GM23248 (cell line): Measurements from ENCODE around the gene SMCO2. TPM values are rescaled to one million over a fixed set of nuclear protein-coding genes. Genes with fewer than 3 reads are reported as not detected.

Experiments
- DNase-seq: peaks from one replicate; pipeline ENCODE4 v3.0.0-alpha.2; 2015
- H2AFZ ChIP-seq: fragments of 200-600 bp; sonication (generic); 2 replicates; pipeline ENCODE4 v1.6.1; 2016; ENCODE audit warnings: antibody characterized with exemption
- H3F3A ChIP-seq: fragments of 200-600 bp; sonication (generic); 2 replicates; pipeline ENCODE4 v1.6.1; 2016; ENCODE audit warnings: mild to moderate bottlenecking, antibody characterized with exemption, mixed run types; ENCODE audit not compliant: insufficient read depth
- H3K27ac ChIP-seq: fragments of 200-600 bp; sonication (generic); 2 replicates; pipeline ENCODE4 v1.5.1; 2016; ENCODE audit warnings: mild to moderate bottlenecking
- H3K27me3 ChIP-seq: fragments of 200-600 bp; sonication (generic); replicated peaks from 2 replicates; pipeline ENCODE4 v1.6.1; 2016; ENCODE audit warnings: mild to moderate bottlenecking; ENCODE audit not compliant: insufficient read depth
- H3K36me3 ChIP-seq: fragments of 200-600 bp; sonication (generic); 2 replicates; pipeline ENCODE4 v1.6.1; 2016; ENCODE audit warnings: low read depth, mild to moderate bottlenecking
- H3K4me1 ChIP-seq: fragments of 200-600 bp; sonication (generic); 2 replicates; pipeline ENCODE4 v1.6.1; 2016; ENCODE audit warnings: mild to moderate bottlenecking; ENCODE audit not compliant: insufficient read depth
- H3K4me2 ChIP-seq: fragments of 200-600 bp; sonication (generic); one replicate; pipeline ENCODE4 v1.6.1; 2016; ENCODE audit warnings: mild to moderate bottlenecking; ENCODE audit not compliant: unreplicated experiment
- H3K4me3 ChIP-seq: fragments of 200-600 bp; sonication (generic); 2 replicates; pipeline ENCODE4 v1.5.1; 2016; ENCODE audit warnings: mild to moderate bottlenecking
- H3K79me2 ChIP-seq: fragments of 200-600 bp; sonication (generic); 2 replicates; pipeline ENCODE4 v1.6.1; 2016; ENCODE audit warnings: mild to moderate bottlenecking; ENCODE audit not compliant: insufficient read depth
- H3K9ac ChIP-seq: fragments of 200-600 bp; sonication (generic); 2 replicates; pipeline ENCODE4 v1.6.1; 2016; ENCODE audit warnings: mild to moderate bottlenecking
- H3K9me2 ChIP-seq: fragments of 200-600 bp; sonication (generic); 2 replicates; pipeline ENCODE4 v1.6.1; 2016; ENCODE audit warnings: mixed run types, mild to moderate bottlenecking, moderate library complexity; ENCODE audit not compliant: insufficient read depth
- H3K9me3 ChIP-seq: fragments of 200-600 bp; sonication (generic); one replicate; pipeline ENCODE4 v1.6.1; 2017; ENCODE audit warnings: low read depth
- H4K20me1 ChIP-seq: fragments of 200-600 bp; sonication (generic); 2 replicates; pipeline ENCODE4 v1.6.0; 2016; ENCODE audit not compliant: insufficient read depth
- EZH2 ChIP-seq: fragments of 200-600 bp; sonication (generic); IDR thresholded peaks from 2 replicates; pipeline ENCODE4 v1.6.1; 2018; ENCODE audit warnings: antibody characterized with exemption, mild to moderate bottlenecking; ENCODE audit not compliant: insufficient read depth, poor library complexity, severe bottlenecking
- EZH2phosphoT487 ChIP-seq: fragments of 200-600 bp; sonication (generic); IDR thresholded peaks from 2 replicates; pipeline ENCODE4 v1.6.1; 2018; ENCODE audit warnings: antibody characterized with exemption, moderate library complexity, mild to moderate bottlenecking, low read depth; ENCODE audit not compliant: insufficient read depth
- WGBS, 2 experiments: methylation state at CpG; one replicate each; pipeline ENCODE4 v1.1.6; 2015 to 2017; ENCODE audit warnings: low lambda C conversion rate in 2 of 2, low coverage in 1 of 2; ENCODE audit errors: missing lambda C conversion rate in 2 of 2; 5-methylcytosine and 5-hydroxymethylcytosine counted together
- in situ Hi-C: fragments of 300-500 bp; cut with MboI; formaldehyde crosslinking; loops from 2 replicates; pipeline ENCODE4 v1.15.0; 2020
- polyA plus RNA-seq: library from polyadenylated mRNA; unstranded; fragments of >200 nt; fragmentation: Nextera tagmentation; extraction: Ambion mirVana; gene quantifications from 2 replicates; pipeline ENCODE4 v1.2.1, GENCODE V29; 2016
- total RNA-seq: library from RNA; depleted of rRNA; stranded (reverse); fragments of >200 nt; shearing (Covaris generic); gene quantifications from 2 replicates; pipeline ENCODE4 v1.2.3, GENCODE V29; 2014

Gene SMCO2
- total and polyA plus RNA-seq, 2 experiments from 2014 or later = not detected

GRCh38 chr12:27434673-27435565, 11.6 kb upstream of the SMCO2 start:
- WGBS, 2 experiments = 52 to 59% methylated on average over 5 of the region's 6 CpGs
- in situ Hi-C loops = no loop called here
- no peak overlapping the region for H3K4me3 ChIP-seq
- peaks cover 15% of the 10 kb centered on the region for H3F3A ChIP-seq
- peak; percentile 50 for DNase-seq
- H4K20me1 ChIP-seq = no peaks in the 10 kb centered on the region
- no peak overlapping the region for H3K27ac ChIP-seq
- no peak for TF ChIP-seq EZH2phosphoT487
- no peak for TF ChIP-seq EZH2
- H3K4me1 ChIP-seq = peaks cover 12% of the 10 kb centered on the region
- no peak overlapping the region for H3K9ac ChIP-seq
- no peaks in the 10 kb centered on the region for H3K27me3 ChIP-seq
- peak overlapping the region; percentile 33; the same call in 1 of the 2 replicates for H2AFZ ChIP-seq
- no peak overlapping the region for H3K4me2 ChIP-seq
- no peaks in the 10 kb centered on the region for H3K79me2 ChIP-seq
- H3K9me3 ChIP-seq = no peaks in the 10 kb centered on the region
- H3K36me3 ChIP-seq = no peaks in the 10 kb centered on the region
- no peaks in the 10 kb centered on the region for H3K9me2 ChIP-seq

- no peak for DNase-seq
- Histone ChIP-seq H3K9me3 (no peaks in the 10 kb centered on the region), H3K27me3 (no peaks in the 10 kb centered on the region), H3K4me3 (no peak overlapping the region), H3F3A (peaks cover 15% of the 10 kb centered on the region), H3K4me2 (no peak overlapping the region), H3K4me1 (peaks cover 12% of the 10 kb centered on the region), H3K27ac (no peak overlapping the region), H3K36me3 (no peaks in the 10 kb centered on the region), H4K20me1 (no peaks in the 10 kb centered on the region), H3K79me2 (no peaks in the 10 kb centered on the region), H3K9me2 (no peaks in the 10 kb centered on the region), H3K9ac (no peak overlapping the region), H2AFZ (no peak overlapping the region)
- TF ChIP-seq EZH2 = no peak
- in situ Hi-C loops = no loop called here
Observed at GRCh38 chr12:27436029-27436428, 10.5 kb upstream of the SMCO2 start.

- no peak overlapping the region for H2AFZ ChIP-seq
- H3K9me2 ChIP-seq = no peaks in the 10 kb centered on the region
- DNase-seq = no peak
- TF ChIP-seq EZH2phosphoT487 = no peak
- TF ChIP-seq EZH2 = no peak
- peaks cover 15% of the 10 kb centered on the region for H3F3A ChIP-seq
- no peaks in the 10 kb centered on the region for H3K27me3 ChIP-seq
- no peak overlapping the region for H3K9ac ChIP-seq
- no peak overlapping the region for H3K27ac ChIP-seq
- no peaks in the 10 kb centered on the region for H3K36me3 ChIP-seq
- H3K9me3 ChIP-seq = no peaks in the 10 kb centered on the region
- H3K4me1 ChIP-seq = peaks cover 12% of the 10 kb centered on the region
- H3K4me3 ChIP-seq = no peak overlapping the region
- H3K4me2 ChIP-seq = no peak overlapping the region
- no peaks in the 10 kb centered on the region for H3K79me2 ChIP-seq
- no peaks in the 10 kb centered on the region for H4K20me1 ChIP-seq
- 100% methylated on average over 1 of the region's 1 CpG for WGBS, 2 experiments
- in situ Hi-C loops = no loop called here
Observed at GRCh38 chr12:27436768-27437167, 9.8 kb upstream of the SMCO2 start.

GRCh38 chr12:27437839-27438238, 8.7 kb upstream of the SMCO2 start:
- peaks cover 9% of the 10 kb centered on the region for H3F3A ChIP-seq
- no peak for TF ChIP-seq EZH2phosphoT487
- no peak for TF ChIP-seq EZH2
- no peak overlapping the region for H2AFZ ChIP-seq
- in situ Hi-C loops = no loop called here
- H3K4me1 ChIP-seq = peaks cover 8% of the 10 kb centered on the region
- H3K79me2 ChIP-seq = no peaks in the 10 kb centered on the region
- H3K27ac ChIP-seq = no peak overlapping the region
- H3K36me3 ChIP-seq = no peaks in the 10 kb centered on the region
- H4K20me1 ChIP-seq = no peaks in the 10 kb centered on the region
- DNase-seq = no peak
- H3K9me2 ChIP-seq = no peaks in the 10 kb centered on the region
- no peak overlapping the region for H3K4me3 ChIP-seq
- H3K9me3 ChIP-seq = no peaks in the 10 kb centered on the region
- no peaks in the 10 kb centered on the region for H3K27me3 ChIP-seq
- H3K9ac ChIP-seq = no peak overlapping the region
- no peak overlapping the region for H3K4me2 ChIP-seq
- 93 to 94% methylated on average over 2 of the region's 2 CpGs for WGBS, 2 experiments

- Histone ChIP-seq H3K27ac (no peak overlapping the region), H3K9me3 (no peaks in the 10 kb centered on the region), H3K4me3 (no peak overlapping the region), H2AFZ (no peak overlapping the region), H3K79me2 (no peaks in the 10 kb centered on the region), H3F3A (no peaks in the 10 kb centered on the region), H3K4me2 (no peak overlapping the region), H3K4me1 (no peaks in the 10 kb centered on the region), H3K36me3 (no peaks in the 10 kb centered on the region), H3K27me3 (no peaks in the 10 kb centered on the region), H4K20me1 (no peaks in the 10 kb centered on the region), H3K9ac (no peak overlapping the region), H3K9me2 (no peaks in the 10 kb centered on the region)
- no peak for DNase-seq
- WGBS, 2 experiments = 85% methylated on average over 8 of the region's 8 CpGs
- TF ChIP-seq EZH2phosphoT487 (no peak), EZH2 (no peak)
- in situ Hi-C loops = no loop called here
Observed at GRCh38 chr12:27447761-27448160, 1.2 kb downstream of the SMCO2 start.
